Endodermal cell (in vitro differentiated cells): Measurements from ENCODE around the gene KISS1R. TPM values are rescaled to one million over a fixed set of nuclear protein-coding genes. Genes with fewer than 3 reads are reported as not detected.

Source experiments
- DNase-seq: peaks from one replicate; pipeline ENCODE4 v3.0.0-alpha.2; 2017
- H3K27ac ChIP-seq: 2 replicates; pipeline ENCODE4 v1.5.1; 2013; ENCODE audit warnings: mild to moderate bottlenecking, low read depth, low read length, moderate library complexity
- H3K27me3 ChIP-seq: 2 replicates; pipeline ENCODE4 v1.6.1; 2013; ENCODE audit warnings: mild to moderate bottlenecking, low read length, moderate library complexity; ENCODE audit not compliant: insufficient read depth, control insufficient read depth, poor library complexity, severe bottlenecking
- H3K36me3 ChIP-seq: 2 replicates; pipeline ENCODE4 v1.7.0; 2013; ENCODE audit warnings: mild to moderate bottlenecking, low read length, moderate library complexity; ENCODE audit not compliant: control insufficient read depth, insufficient read depth
- H3K4me1 ChIP-seq: one replicate; pipeline ENCODE4 v1.7.0; 2013; ENCODE audit warnings: low read length; ENCODE audit not compliant: control insufficient read depth, insufficient read depth
- H3K4me3 ChIP-seq: 2 replicates; pipeline ENCODE4 v1.5.1; 2013; ENCODE audit warnings: mild to moderate bottlenecking, low read length, moderate library complexity
- H3K9ac ChIP-seq: 2 replicates; pipeline ENCODE4 v1.6.1; 2013; ENCODE audit warnings: mild to moderate bottlenecking, low read length, moderate library complexity; ENCODE audit not compliant: poor library complexity, severe bottlenecking; ENCODE audit errors: extremely low read depth
- H3K9me3 ChIP-seq: 2 replicates; pipeline ENCODE4 v1.6.1; 2013; ENCODE audit warnings: mild to moderate bottlenecking, low read length, moderate library complexity; ENCODE audit not compliant: control insufficient read depth
- H3K27ac Mint-ChIP-seq: 2 replicates; pipeline ENCODE4 v1.8.0; 2020; ENCODE audit warnings: mixed read lengths
- H3K27me3 Mint-ChIP-seq: 2 replicates; pipeline ENCODE4 v1.8.0; 2021; ENCODE audit warnings: mild to moderate bottlenecking, mixed read lengths; ENCODE audit not compliant: insufficient read depth
- H3K36me3 Mint-ChIP-seq: 2 replicates; pipeline ENCODE4 v1.8.0; 2020; ENCODE audit warnings: low read depth, mixed read lengths
- H3K4me1 Mint-ChIP-seq: 2 replicates; pipeline ENCODE4 v1.8.0; 2020; ENCODE audit warnings: mixed read lengths
- H3K4me3 Mint-ChIP-seq: 2 replicates; pipeline ENCODE4 v1.8.0; 2020; ENCODE audit warnings: mild to moderate bottlenecking, moderate library complexity, mixed read lengths
- H3K9me3 Mint-ChIP-seq: 2 replicates; pipeline ENCODE4 v1.8.0; 2020; ENCODE audit warnings: mild to moderate bottlenecking, mixed read lengths
- CTCF ChIP-seq: fragments of 200-600 bp; sonication (generic); conservative IDR thresholded peaks from 2 replicates; pipeline ENCODE4 v1.5.0; 2021; ENCODE audit warnings: antibody characterized with exemption, mild to moderate bottlenecking
- WGBS, 2 experiments: methylation state at CpG; one replicate each; pipeline versions ENCODE4 v1.1.5 to v1.1.7; 2013; ENCODE audit warnings: missing lambda C conversion rate in 2 of 2, mixed read lengths in 1 of 2; ENCODE audit not compliant: insufficient coverage in 1 of 2, insufficient read length in 1 of 2; 5-methylcytosine and 5-hydroxymethylcytosine counted together
- total RNA-seq, 2 donors: library from RNA; stranded (reverse); fragmentation: NEBNext Ultra II Directional in 1 of 2; extraction: Animal tissue kit (Norgen Biotek cat#: 25700) in 1 of 2; gene quantifications; 2 replicates in 1 of 2; 3 replicates in 1 of 2; pipeline ENCODE4 v1.2.1, GENCODE V29; 2021

KISS1R gene
- total RNA-seq, 2 donors from 2014 or later = 0.73 TPM; not detected in 1

DNA sequence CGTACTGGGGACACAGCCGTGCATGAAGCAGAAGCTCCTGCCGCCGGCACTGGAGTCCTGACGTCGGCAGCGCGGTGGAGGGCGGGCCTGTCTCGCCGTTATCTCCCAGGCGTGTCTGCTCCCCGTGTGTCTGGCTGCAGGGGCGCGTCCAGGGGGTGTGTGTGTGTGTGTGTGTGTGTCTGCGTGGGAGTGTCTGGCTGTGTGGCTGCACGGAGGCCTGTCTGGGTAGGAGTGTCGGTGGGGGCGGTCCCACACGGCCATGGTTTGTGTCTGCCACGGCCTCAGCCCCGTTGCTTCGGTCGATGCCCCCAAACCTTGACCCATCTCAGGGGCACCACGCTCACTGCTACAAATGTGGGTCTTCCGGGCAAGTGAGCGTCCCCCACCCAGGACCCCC lies 27.0 kb downstream of the KISS1R start:
- H3K27me3 ChIP-seq = no peaks in the 10 kb centered on the region
- no peaks in the 10 kb centered on the region for H3K9me3 ChIP-seq
- no peak overlapping the region for H3K9ac ChIP-seq
- H3K4me1 ChIP-seq = no peaks in the 10 kb centered on the region
- Mint-ChIP-seq H3K4me3 (no peak overlapping the region), H3K36me3 (peaks cover 51% of the 10 kb centered on the region), H3K4me1 (no peaks in the 10 kb centered on the region), H3K27ac (no peak overlapping the region), H3K27me3 (no peaks in the 10 kb centered on the region), H3K9me3 (peaks cover 1% of the 10 kb centered on the region)
- DNase-seq = no peak
- no peak for TF ChIP-seq CTCF
- WGBS, 2 experiments = 95 to 96% methylated on average over 17 to 27 of the region's 27 CpGs
- H3K4me3 ChIP-seq = no peak overlapping the region
- peaks cover 28% of the 10 kb centered on the region for H3K36me3 ChIP-seq
- no peak overlapping the region for H3K27ac ChIP-seq

GRCh38 chr19:944663-945241 lies 27.6 kb downstream of the KISS1R start:
- Mint-ChIP-seq H3K4me1 (no peaks in the 10 kb centered on the region), H3K36me3 (peaks cover 45% of the 10 kb centered on the region), H3K4me3 (no peak overlapping the region), H3K27me3 (no peaks in the 10 kb centered on the region), H3K27ac (peak overlapping the region; percentile 30), H3K9me3 (peaks cover 1% of the 10 kb centered on the region)
- Histone ChIP-seq H3K9ac (no peak overlapping the region), H3K27me3 (no peaks in the 10 kb centered on the region), H3K4me3 (no peak overlapping the region), H3K36me3 (peaks cover 22% of the 10 kb centered on the region), H3K27ac (no peak overlapping the region), H3K4me1 (no peaks in the 10 kb centered on the region), H3K9me3 (no peaks in the 10 kb centered on the region)
- DNase-seq = no peak
- TF ChIP-seq CTCF = no peak
- WGBS, 2 experiments = 93 to 98% methylated on average over 18 to 22 of the region's 22 CpGs

DNA sequence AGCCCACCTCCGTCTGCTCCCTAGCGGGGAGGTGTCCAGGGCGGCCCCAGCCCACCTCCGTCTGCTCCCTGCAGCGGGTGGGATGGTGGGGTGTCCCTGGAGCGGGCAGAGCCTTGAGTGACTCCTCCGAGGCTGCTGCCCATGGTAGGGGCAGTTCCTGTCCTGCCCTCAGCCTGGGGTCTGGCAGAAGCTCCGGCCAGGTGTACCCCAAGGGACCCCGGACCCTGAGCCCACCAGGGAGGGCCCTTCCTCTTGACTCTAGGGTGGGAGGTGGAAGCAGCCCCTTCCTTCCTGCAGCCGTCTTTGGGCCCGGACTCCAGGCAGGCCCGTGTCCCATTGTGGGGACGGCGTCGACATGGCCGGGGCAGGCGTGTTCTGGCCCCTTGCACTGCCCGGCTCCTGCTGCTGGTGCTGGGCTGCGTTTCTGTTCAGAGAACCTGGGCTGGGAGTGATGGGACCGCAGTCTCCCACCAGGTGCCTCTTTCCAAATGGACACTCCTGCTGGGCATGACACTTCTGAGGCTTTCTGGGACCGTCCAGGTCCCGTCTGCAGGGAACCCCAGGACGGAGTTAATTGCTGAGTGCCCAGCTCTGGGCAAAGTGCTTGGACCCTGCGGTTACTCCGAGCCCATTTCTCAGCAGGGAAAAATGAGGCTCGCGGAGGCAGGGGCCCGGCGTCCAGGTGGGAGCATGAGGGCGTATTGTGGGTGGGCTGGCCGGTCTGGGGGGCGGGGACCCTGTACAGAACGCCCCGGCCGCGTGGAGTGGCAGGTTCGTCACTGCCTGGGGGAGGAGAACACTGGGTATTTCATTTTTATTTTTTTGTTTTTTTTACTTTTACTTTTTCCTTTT lies 28.5 kb downstream of the KISS1R start:
- H3K4me3 Mint-ChIP-seq = no peak overlapping the region
- DNase-seq = no peak
- H3K27me3 ChIP-seq = no peaks in the 10 kb centered on the region
- H3K4me1 Mint-ChIP-seq = no peaks in the 10 kb centered on the region
- no peak for TF ChIP-seq CTCF
- H3K9me3 Mint-ChIP-seq = peaks cover 1% of the 10 kb centered on the region
- peak overlapping the region; percentile 30 for H3K27ac Mint-ChIP-seq
- H3K9ac ChIP-seq = no peak overlapping the region
- H3K27me3 Mint-ChIP-seq = no peaks in the 10 kb centered on the region
- H3K27ac ChIP-seq = no peak overlapping the region
- peaks cover 22% of the 10 kb centered on the region for H3K36me3 ChIP-seq
- no peaks in the 10 kb centered on the region for H3K9me3 ChIP-seq
- H3K36me3 Mint-ChIP-seq = peaks cover 40% of the 10 kb centered on the region
- 95 to 100% methylated on average over 16 to 34 of the region's 37 CpGs for WGBS, 2 experiments
- no peaks in the 10 kb centered on the region for H3K4me1 ChIP-seq
- H3K4me3 ChIP-seq = no peak overlapping the region
